ENCODE data around the gene PRKCI.
"Not testable (repeated sequence)": the region's sequence is repeated elsewhere in the genome, so short reads cannot be mapped to it uniquely, and the experiment has no call there.

PRKCI gene

GRCh38 chr3:170247875-170248274 lies 25.7 kb downstream of the PRKCI start:
- TF ChIP-seq ZNF274 (IDR thresholded peaks at IDR 0.05; ENCODE audit: low read depth, low read length), result no peak
- H3K4me3 ChIP-seq (ENCODE audit: low read length), result no peak overlapping the region

- no peak for TF ChIP-seq ZNF274 (IDR thresholded peaks at IDR 0.05; ENCODE audit: low read depth, low read length)
- H3K4me3 ChIP-seq (ENCODE audit: low read length), result no peak overlapping the region
Measured at GRCh38 chr3:170256597-170256996, 34.4 kb downstream of the PRKCI start.

GRCh38 chr3:170257145-170257544 lies 34.9 kb downstream of the PRKCI start:
- no peak overlapping the region for H3K4me3 ChIP-seq (ENCODE audit: low read length)
- no peak for TF ChIP-seq ZNF274 (IDR thresholded peaks at IDR 0.05; ENCODE audit: low read depth, low read length)

- no peak overlapping the region for H3K4me3 ChIP-seq (ENCODE audit: low read length)
- TF ChIP-seq ZNF274 (IDR thresholded peaks at IDR 0.05; ENCODE audit: low read depth, low read length), result no peak
Measured at GRCh38 chr3:170258105-170258487, 35.9 kb downstream of the PRKCI start.

GRCh38 chr3:170259907-170260306 lies 37.7 kb downstream of the PRKCI start:
- no peak for TF ChIP-seq ZNF274 (IDR thresholded peaks at IDR 0.05; ENCODE audit: low read depth, low read length)
- H3K4me3 ChIP-seq (ENCODE audit: low read length), result no peak overlapping the region

- no peak overlapping the region for H3K4me3 ChIP-seq (ENCODE audit: low read length)
- no peak for TF ChIP-seq ZNF274 (IDR thresholded peaks at IDR 0.05; ENCODE audit: low read depth, low read length)
Measured at GRCh38 chr3:170267793-170268192, 45.6 kb downstream of the PRKCI start.

GRCh38 chr3:170269673-170270254 lies 47.5 kb downstream of the PRKCI start:
- not testable (repeated sequence) for H3K4me3 ChIP-seq (ENCODE audit: low read length)

GRCh38 chr3:170270282-170270881 lies 48.2 kb downstream of the PRKCI start:
- TF ChIP-seq ZNF274 (IDR thresholded peaks at IDR 0.05; ENCODE audit: low read depth, low read length), result no peak
- H3K4me3 ChIP-seq (ENCODE audit: low read length), result no peak overlapping the region

- TF ChIP-seq ZNF274 (IDR thresholded peaks at IDR 0.05; ENCODE audit: low read depth, low read length), result no peak
- H3K4me3 ChIP-seq (ENCODE audit: low read length), result no peak overlapping the region
Measured at GRCh38 chr3:170274641-170275040, 52.4 kb downstream of the PRKCI start.

- TF ChIP-seq ZNF274 (IDR thresholded peaks at IDR 0.05; ENCODE audit: low read depth, low read length), result no peak
- H3K4me3 ChIP-seq (ENCODE audit: low read length), result no peak overlapping the region
Measured at GRCh38 chr3:170275832-170276231, 53.6 kb downstream of the PRKCI start.

- not testable (repeated sequence) for H3K4me3 ChIP-seq (ENCODE audit: low read length)
Measured at GRCh38 chr3:170277311-170277710, 55.1 kb downstream of the PRKCI start.

GRCh38 chr3:170277833-170278580 lies 55.8 kb downstream of the PRKCI start:
- TF ChIP-seq ZNF274 (IDR thresholded peaks at IDR 0.05; ENCODE audit: low read depth, low read length), result no peak
- no peak overlapping the region for H3K4me3 ChIP-seq (ENCODE audit: low read length)

GRCh38 chr3:170278627-170279026 lies 56.4 kb downstream of the PRKCI start:
- no peak overlapping the region for H3K4me3 ChIP-seq (ENCODE audit: low read length)
- TF ChIP-seq ZNF274 (IDR thresholded peaks at IDR 0.05; ENCODE audit: low read depth, low read length), result no peak

GRCh38 chr3:170290194-170290593 lies 68.0 kb downstream of the PRKCI start:
- no peak overlapping the region for H3K4me3 ChIP-seq (ENCODE audit: low read length)
- TF ChIP-seq ZNF274 (IDR thresholded peaks at IDR 0.05; ENCODE audit: low read depth, low read length), result no peak

GRCh38 chr3:170295586-170295985 lies 73.4 kb downstream of the PRKCI start:
- TF ChIP-seq ZNF274 (IDR thresholded peaks at IDR 0.05; ENCODE audit: low read depth, low read length), result no peak

More at GRCh38 chr3:170295586-170295985, 73.4 kb downstream of the PRKCI start:
- no peak overlapping the region for H3K4me3 ChIP-seq (ENCODE audit: low read length)
